ACC112 (cell line): ENCODE measurements around the gene DHH.

Experiments used
- H2AFZ ChIP-seq: fragments of 200-600 bp; sonication (generic); one replicate; pipeline ENCODE4 v1.6.0; 2017; ENCODE audit warnings: antibody characterized with exemption, low read length; ENCODE audit not compliant: unreplicated experiment
- H3K27ac ChIP-seq: fragments of 200-600 bp; sonication (generic); 2 replicates; pipeline ENCODE4 v1.5.1; 2014; ENCODE audit warnings: low read depth, mild to moderate bottlenecking, antibody characterized with exemption, low read length, moderate library complexity
- H3K27me3 ChIP-seq: fragments of 200-600 bp; sonication (generic); 2 replicates; pipeline ENCODE4 v1.6.1; 2014; ENCODE audit warnings: mild to moderate bottlenecking, antibody characterized with exemption, low read length, moderate library complexity, mixed read lengths; ENCODE audit not compliant: insufficient read depth
- H3K36me3 ChIP-seq: fragments of 200-600 bp; sonication (generic); 2 replicates; pipeline ENCODE4 v1.6.1; 2016; ENCODE audit warnings: mild to moderate bottlenecking, antibody characterized with exemption, low read length, moderate library complexity, mixed read lengths; ENCODE audit not compliant: insufficient read depth
- H3K4me1 ChIP-seq: fragments of 200-600 bp; sonication (generic); one replicate; pipeline ENCODE4 v1.6.1; 2016; ENCODE audit warnings: low read length, mixed read lengths; ENCODE audit not compliant: insufficient read depth, unreplicated experiment, control insufficient read depth
- H3K4me3 ChIP-seq: fragments of 200-600 bp; sonication (generic); 2 replicates; pipeline ENCODE4 v1.5.1; 2014; ENCODE audit warnings: mild to moderate bottlenecking, low read depth, low read length
- H3K79me2 ChIP-seq: fragments of 200-600 bp; sonication (generic); one replicate; pipeline ENCODE4 v1.6.0; 2016; ENCODE audit warnings: low read length; ENCODE audit not compliant: control insufficient read depth, unreplicated experiment, insufficient read depth

DHH gene

DNA sequence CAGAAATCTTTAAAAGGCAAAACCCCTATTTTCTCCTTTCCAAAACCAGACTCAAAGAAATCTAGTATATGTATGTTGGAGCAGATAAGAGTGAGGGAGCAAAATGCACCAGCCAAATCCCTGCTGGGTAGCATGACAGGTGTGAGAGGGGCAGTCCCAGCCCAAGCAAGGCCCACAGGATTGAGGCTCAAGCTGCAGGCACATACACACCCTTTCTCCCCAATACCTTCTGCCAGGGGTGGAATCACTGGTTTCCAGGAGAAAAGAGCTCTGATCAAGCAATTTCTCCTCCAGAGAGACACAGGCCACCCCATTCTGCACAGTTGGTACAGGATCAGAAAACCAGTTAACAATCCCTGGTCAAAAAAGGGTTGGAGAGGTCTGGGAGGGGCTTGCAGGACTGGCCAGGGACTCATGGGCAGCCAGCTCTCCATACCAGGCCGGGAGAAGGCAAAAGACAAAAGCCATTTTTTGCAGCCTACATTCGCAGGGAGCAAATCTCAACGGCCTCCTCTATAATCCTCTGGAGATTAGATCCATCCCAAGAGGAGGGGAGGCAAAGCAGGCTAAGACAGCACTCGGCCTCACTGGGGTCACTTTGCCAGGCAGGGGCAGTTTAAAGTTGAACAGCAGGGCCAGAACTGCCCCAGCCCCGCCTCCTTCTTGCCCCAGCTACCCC lies 36.1 kb downstream of the DHH start:
- Histone ChIP-seq H3K79me2 (peaks cover 72% of the 10 kb centered on the region), H3K36me3 (no peaks in the 10 kb centered on the region; the same call in 1 of the 2 replicates), H3K27me3 (no peaks in the 10 kb centered on the region), H3K4me1 (peaks cover 36% of the 10 kb centered on the region), H2AFZ (no peak overlapping the region), H3K27ac (no peak overlapping the region), H3K4me3 (peak overlapping the region; percentile 89)

DNA sequence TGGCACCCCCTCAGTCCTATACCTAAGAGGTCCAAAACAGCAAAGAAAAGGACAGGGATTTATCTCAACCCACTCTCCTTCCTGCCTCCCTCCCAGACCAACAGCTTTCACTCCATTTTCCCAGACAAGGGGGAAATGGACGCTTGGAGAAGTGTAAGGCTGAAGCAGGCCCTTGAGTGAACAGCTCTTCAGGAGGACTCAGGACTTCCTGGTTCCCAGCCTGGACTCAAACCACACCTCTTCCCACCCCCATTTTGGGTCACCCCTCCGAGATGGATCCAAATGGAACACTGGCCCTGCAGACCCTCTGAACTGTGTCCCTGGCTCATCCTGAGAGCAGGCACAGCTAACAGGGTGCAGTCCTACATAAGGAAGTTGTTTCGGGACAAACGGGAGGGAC lies 36.7 kb downstream of the DHH start:
- no peaks in the 10 kb centered on the region; the same call in 1 of the 2 replicates for H3K36me3 ChIP-seq
- peak overlapping the region; percentile 89 for H3K4me3 ChIP-seq
- peaks cover 34% of the 10 kb centered on the region for H3K4me1 ChIP-seq
- H3K27ac ChIP-seq, result no peak overlapping the region
- H3K79me2 ChIP-seq, result peaks cover 72% of the 10 kb centered on the region
- H2AFZ ChIP-seq, result no peak overlapping the region
- no peaks in the 10 kb centered on the region for H3K27me3 ChIP-seq

- Histone ChIP-seq H3K36me3 (no peaks in the 10 kb centered on the region; the same call in 1 of the 2 replicates), H3K4me3 (peak overlapping the region; percentile 89), H3K79me2 (peaks cover 77% of the 10 kb centered on the region), H2AFZ (no peak overlapping the region), H3K27me3 (no peaks in the 10 kb centered on the region), H3K4me1 (peaks cover 31% of the 10 kb centered on the region), H3K27ac (peak overlapping the region; percentile 33; the same call in 1 of the 2 replicates)
These were observed 38.4 kb downstream of the DHH start for GRCh38 chr12:49055978-49056754.

- H3K36me3 ChIP-seq, result no peaks in the 10 kb centered on the region; the same call in 1 of the 2 replicates
- peaks cover 80% of the 10 kb centered on the region for H3K79me2 ChIP-seq
- no peak overlapping the region for H3K27ac ChIP-seq
- H2AFZ ChIP-seq, result no peak overlapping the region
- no peaks in the 10 kb centered on the region for H3K27me3 ChIP-seq
- H3K4me1 ChIP-seq, result peaks cover 36% of the 10 kb centered on the region
- no peak overlapping the region for H3K4me3 ChIP-seq
These were observed 39.5 kb downstream of the DHH start for GRCh38 chr12:49055092-49055491.

GRCh38 chr12:49054524-49054923 lies 40.1 kb downstream of the DHH start:
- Histone ChIP-seq H2AFZ (no peak overlapping the region), H3K79me2 (peaks cover 74% of the 10 kb centered on the region), H3K4me1 (peaks cover 42% of the 10 kb centered on the region), H3K27ac (no peak overlapping the region), H3K27me3 (no peaks in the 10 kb centered on the region), H3K4me3 (no peak overlapping the region), H3K36me3 (no peaks in the 10 kb centered on the region; the same call in 1 of the 2 replicates)

- Histone ChIP-seq H3K4me3 (no peak overlapping the region), H2AFZ (no peak overlapping the region), H3K27me3 (no peaks in the 10 kb centered on the region), H3K27ac (no peak overlapping the region), H3K79me2 (peaks cover 70% of the 10 kb centered on the region), H3K36me3 (peaks cover 1% of the 10 kb centered on the region), H3K4me1 (peaks cover 46% of the 10 kb centered on the region)
These were observed 40.5 kb downstream of the DHH start for GRCh38 chr12:49054096-49054495.

DNA sequence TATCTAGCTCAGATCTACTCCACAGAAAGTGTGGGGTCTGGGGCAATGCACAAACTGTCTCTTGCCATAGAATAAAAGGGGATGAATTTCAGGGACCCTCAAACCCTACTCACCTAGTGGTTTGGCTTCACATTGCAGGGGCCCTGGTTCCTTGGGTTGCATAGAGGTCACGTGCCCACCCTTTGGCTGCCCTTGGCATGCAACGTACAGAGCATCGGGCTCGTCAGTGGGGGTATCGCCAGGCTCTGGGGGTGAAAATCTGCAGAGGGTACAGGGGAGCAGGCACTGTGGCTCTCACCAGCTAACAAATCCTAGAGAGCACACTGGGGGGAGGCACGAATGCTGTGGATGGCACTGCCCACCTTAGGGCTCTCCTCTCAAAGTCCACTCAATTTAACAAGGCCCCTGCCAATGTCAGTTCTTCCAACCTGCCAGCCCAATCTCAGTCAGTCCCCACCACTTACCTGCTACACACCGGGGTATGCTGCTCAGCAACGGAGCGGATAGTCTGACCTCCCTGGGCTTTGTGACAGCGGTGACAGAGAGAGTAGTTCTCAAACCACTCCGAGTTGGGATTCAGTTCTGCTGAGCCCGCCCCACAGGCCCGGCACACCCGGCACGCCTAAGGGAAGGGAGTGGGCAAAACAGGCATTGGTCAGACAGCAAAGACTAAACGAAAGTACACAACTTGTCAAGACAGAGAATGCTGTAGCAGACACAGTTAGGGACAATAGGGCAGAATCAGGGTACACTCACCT lies 42.0 kb downstream of the DHH start:
- Histone ChIP-seq H3K27me3 (no peaks in the 10 kb centered on the region), H3K4me1 (peaks cover 41% of the 10 kb centered on the region), H3K27ac (no peak overlapping the region), H3K79me2 (peaks cover 55% of the 10 kb centered on the region), H2AFZ (no peak overlapping the region), H3K4me3 (no peak overlapping the region), H3K36me3 (peaks cover 16% of the 10 kb centered on the region)

DNA sequence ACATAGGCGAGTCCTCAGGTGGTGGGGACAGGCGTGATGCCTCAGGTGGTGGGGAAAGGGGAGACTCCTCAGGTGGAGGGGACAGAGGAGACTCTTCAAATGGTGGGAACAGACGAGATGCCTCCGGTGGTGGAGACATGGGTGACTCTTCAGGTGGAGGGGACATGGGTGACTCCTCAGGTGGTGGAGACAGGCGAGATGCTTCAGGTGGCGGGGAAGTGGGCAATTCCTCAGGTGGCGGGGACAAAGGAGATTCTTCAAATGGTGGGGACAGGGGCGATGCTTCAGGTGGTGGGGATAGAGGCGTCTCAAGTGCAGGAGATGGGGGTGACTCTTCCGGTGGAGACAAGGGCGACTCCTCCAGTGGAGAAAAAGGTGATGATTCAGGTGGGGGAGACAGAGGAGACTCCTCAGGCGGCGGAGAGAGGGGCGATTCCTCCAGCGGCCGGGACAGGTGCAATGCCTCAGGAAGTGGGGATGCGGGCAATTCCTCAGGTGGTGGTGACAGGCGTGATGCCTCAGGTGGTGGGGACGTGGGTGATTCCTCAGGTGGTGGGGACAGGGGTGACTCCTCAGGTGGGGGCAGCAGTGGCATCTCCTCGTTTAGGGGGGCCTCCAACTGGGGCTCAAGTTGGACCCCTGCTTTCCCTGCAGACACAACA lies 42.7 kb downstream of the DHH start:
- Histone ChIP-seq H2AFZ (no peak overlapping the region), H3K36me3 (peaks cover 18% of the 10 kb centered on the region), H3K27me3 (no peaks in the 10 kb centered on the region)

GRCh38 chr12:49051373-49051764 lies 43.2 kb downstream of the DHH start:
- Histone ChIP-seq H3K36me3 (peaks cover 18% of the 10 kb centered on the region), H3K79me2 (peaks cover 42% of the 10 kb centered on the region), H3K27me3 (no peaks in the 10 kb centered on the region)

More for the DNA sequence above, 42.7 kb downstream of the DHH start:
- Histone ChIP-seq H3K27ac (no peak overlapping the region), H3K4me3 (no peak overlapping the region), H3K79me2 (peaks cover 48% of the 10 kb centered on the region), H3K4me1 (peaks cover 33% of the 10 kb centered on the region)

More at GRCh38 chr12:49051373-49051764, 43.2 kb downstream of the DHH start:
- no peak overlapping the region for H3K27ac ChIP-seq
- no peak overlapping the region for H2AFZ ChIP-seq
- H3K4me1 ChIP-seq, result peaks cover 28% of the 10 kb centered on the region
- no peak overlapping the region for H3K4me3 ChIP-seq
